GM19238 (cell line): Measurements from ENCODE around the gene APOA1.
A peak's percentile ranks its signal among the peaks of the same experiment; 100 is the strongest.

Experiments used
- DNase-seq: peaks from one replicate; pipeline ENCODE4 v3.0.0; 2011; ENCODE audit warnings: low spot score; ENCODE audit not compliant: insufficient read length

The APOA1 gene

DNA sequence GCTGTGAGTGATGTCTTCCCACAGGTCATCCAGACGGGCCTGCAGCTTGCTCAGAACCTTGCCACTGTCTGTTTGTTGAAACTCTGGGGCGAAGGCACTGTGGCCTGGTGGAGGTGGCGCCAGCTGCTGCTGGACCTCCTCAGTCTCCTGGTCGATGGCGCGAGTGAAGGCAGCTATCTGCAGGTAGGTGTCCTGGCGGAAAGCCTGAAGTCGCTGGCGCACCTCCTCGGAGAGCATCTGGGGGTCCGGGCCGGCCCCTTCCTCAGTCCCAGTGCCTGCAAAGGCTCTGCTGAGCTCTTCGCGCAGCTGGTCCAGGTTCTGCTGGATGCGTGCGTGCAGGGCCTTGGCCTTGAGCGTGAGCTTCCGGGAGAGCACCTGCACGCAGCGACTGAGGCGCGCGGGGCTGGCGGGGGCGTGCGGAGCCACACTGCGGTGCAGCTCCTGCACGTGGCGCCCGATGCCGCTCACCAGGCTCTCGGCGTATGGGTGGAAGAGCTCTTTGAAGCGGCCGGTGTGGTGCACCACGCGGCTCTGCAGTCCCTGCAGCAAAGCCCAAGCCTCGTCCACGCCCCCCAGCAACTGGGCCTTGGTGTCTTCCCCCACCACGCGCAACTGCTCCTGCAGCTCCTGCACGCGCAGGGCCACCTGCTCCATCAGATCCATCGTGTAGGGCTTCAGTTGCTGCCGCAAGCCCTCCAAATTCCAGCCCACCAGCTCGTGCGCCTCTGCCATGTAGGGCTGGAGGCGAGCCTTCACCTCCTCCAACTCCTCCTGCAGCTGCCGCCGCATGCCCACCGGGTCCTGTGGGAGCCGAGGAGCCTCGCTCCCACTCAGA is 47.0 kb downstream of the APOA1 start:
- no peak for DNase-seq

DNA sequence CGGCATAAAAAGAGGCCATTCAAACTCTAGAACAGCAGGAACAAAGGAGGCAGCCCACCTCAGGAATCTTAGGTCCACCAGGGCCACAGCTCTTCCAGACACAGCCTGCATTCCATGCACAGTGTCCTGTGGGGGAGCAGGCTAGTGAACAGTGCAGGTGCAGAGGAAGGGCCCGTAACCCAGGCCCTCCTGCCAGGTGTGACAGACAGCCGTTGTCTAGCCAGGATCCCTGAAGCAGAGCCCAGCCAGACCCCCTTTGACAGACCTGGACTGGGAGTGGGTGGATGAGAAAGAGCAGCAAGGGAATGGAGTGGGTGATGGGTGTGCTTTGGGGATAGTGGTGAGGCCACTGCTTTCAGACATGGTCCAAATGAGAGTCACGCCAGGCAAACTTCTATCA is 48.4 kb downstream of the APOA1 start:
- no peak for DNase-seq

GRCh38 chr11:116788534-116788933 is 48.9 kb downstream of the APOA1 start:
- DNase-seq = no peak

GRCh38 chr11:116787786-116788486 is 49.5 kb downstream of the APOA1 start, which contains the start of gene ZPR1:
TSS of gene ZPR1 (minus strand) at chr11:116788023. CDS start at chr11:116787990, 33 bp downstream.
- peak; percentile 91 for DNase-seq

DNA sequence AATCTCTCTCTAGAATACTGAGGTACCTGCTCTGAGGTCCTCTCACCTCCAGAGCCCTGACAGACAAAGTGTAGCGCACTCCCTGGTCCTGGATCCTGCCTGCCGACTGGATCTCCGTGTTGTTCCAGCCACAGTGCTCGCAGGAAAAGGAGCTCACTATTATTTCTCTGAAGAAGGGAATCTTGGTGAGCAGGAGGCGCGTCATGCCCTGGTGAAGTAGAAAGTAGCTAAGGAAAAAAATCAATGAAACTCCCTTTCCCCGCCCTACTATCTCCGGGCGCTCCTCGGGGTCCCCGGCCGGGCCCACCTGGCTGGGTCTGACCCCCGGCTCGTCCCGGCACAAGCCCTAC is 50.0 kb downstream of the APOA1 start:
- no peak for DNase-seq

- no peak for DNase-seq
Observed at GRCh38 chr11:116786966-116787365, 50.5 kb downstream of the APOA1 start.

DNA sequence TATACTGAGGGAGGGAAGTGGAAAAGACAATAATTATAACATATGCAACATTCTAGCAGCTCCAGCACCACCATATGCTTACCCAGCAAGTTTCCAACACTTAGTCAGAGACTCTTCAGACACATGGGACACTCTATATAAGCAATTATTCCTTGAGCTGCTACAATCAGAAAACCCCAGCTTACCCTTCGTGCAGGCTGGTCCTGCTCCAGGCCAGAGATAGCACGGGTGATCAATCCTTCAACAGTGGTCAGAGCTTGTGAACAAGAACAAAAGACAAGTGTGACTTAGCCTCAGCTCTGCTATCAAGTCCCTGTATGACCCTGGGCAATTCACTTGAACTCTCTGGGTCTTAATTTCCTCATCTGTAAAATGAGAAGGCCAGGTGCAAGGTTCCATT is 51.1 kb downstream of the APOA1 start:
- DNase-seq = no peak
